ENCODE results near the gene BABAM1.

DNA sequence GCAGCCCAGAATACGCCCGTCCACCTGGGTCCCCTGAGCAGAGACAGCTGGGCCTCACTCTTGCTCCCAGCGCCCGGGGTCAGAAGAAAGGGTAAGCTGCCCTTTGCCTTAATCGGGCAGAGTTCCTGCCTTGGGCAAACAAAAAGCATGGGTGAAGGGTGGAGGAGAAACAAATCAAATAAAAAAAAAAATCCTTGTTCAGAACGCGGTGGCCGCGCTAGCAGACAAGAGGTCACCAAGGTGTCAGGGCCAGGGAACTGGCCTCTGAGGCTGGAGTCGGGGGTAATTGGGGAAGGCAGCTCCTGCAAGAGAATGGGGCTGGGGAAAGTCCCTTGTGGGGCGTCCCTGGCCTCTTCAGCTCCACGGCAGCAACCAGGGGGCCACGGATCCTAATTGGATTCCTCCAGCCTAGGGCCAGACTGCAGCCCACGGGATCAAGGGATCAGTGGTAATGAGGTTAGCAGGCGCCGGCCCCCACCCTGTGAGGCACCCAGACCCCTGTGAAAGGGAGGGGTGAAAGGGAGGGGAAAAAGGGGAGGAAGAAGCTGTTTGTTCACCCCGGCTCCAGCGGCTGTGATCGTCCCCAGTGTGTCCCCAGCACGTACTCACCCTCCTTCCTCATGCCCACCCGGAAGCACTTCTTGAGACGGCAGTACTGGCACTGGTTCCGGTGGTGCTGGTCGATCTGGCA, 27.0 kb upstream of the BABAM1 start:
- TF ChIP-seq, protein P1, sequence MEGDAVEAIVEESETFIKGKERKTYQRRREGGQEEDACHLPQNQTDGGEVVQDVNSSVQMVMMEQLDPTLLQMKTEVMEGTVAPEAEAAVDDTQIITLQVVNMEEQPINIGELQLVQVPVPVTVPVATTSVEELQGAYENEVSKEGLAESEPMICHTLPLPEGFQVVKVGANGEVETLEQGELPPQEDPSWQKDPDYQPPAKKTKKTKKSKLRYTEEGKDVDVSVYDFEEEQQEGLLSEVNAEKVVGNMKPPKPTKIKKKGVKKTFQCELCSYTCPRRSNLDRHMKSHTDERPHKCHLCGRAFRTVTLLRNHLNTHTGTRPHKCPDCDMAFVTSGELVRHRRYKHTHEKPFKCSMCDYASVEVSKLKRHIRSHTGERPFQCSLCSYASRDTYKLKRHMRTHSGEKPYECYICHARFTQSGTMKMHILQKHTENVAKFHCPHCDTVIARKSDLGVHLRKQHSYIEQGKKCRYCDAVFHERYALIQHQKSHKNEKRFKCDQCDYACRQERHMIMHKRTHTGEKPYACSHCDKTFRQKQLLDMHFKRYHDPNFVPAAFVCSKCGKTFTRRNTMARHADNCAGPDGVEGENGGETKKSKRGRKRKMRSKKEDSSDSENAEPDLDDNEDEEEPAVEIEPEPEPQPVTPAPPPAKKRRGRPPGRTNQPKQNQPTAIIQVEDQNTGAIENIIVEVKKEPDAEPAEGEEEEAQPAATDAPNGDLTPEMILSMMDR (IDR thresholded peaks at IDR 0.05 in 2 of 3, conservative IDR thresholded peaks at IDR 0.05 in 1 of 3; ENCODE audit: borderline replicate concordance in 1 of 3, insufficient read depth in 1 of 3, low read depth in 2 of 3, low read length in 2 of 3) = no peak
- TF ChIP-seq SP1 (IDR thresholded peaks at IDR 0.05; ENCODE audit: low read depth) = no peak
- TF ChIP-seq EZH2 (IDR thresholded peaks at IDR 0.05) = no peak
- TF ChIP-seq, protein P2, sequence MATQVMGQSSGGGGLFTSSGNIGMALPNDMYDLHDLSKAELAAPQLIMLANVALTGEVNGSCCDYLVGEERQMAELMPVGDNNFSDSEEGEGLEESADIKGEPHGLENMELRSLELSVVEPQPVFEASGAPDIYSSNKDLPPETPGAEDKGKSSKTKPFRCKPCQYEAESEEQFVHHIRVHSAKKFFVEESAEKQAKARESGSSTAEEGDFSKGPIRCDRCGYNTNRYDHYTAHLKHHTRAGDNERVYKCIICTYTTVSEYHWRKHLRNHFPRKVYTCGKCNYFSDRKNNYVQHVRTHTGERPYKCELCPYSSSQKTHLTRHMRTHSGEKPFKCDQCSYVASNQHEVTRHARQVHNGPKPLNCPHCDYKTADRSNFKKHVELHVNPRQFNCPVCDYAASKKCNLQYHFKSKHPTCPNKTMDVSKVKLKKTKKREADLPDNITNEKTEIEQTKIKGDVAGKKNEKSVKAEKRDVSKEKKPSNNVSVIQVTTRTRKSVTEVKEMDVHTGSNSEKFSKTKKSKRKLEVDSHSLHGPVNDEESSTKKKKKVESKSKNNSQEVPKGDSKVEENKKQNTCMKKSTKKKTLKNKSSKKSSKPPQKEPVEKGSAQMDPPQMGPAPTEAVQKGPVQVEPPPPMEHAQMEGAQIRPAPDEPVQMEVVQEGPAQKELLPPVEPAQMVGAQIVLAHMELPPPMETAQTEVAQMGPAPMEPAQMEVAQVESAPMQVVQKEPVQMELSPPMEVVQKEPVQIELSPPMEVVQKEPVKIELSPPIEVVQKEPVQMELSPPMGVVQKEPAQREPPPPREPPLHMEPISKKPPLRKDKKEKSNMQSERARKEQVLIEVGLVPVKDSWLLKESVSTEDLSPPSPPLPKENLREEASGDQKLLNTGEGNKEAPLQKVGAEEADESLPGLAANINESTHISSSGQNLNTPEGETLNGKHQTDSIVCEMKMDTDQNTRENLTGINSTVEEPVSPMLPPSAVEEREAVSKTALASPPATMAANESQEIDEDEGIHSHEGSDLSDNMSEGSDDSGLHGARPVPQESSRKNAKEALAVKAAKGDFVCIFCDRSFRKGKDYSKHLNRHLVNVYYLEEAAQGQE (IDR thresholded peaks at IDR 0.05; ENCODE audit: low read depth) = no peak
- TF ChIP-seq POLR2A (IDR thresholded peaks at IDR 0.05; ENCODE audit: borderline replicate concordance, extremely low read depth, insufficient read depth, insufficient read length) = no peak
- TF ChIP-seq JUND (IDR thresholded peaks at IDR 0.05) = no peak
- no peak for TF ChIP-seq EGR1 (IDR thresholded peaks at IDR 0.05; ENCODE audit: low read depth)
- TF ChIP-seq EZH2phosphoT487 (IDR thresholded peaks at IDR 0.05; ENCODE audit: borderline replicate concordance) = no peak
- no peak for TF ChIP-seq YY1 (IDR thresholded peaks at IDR 0.05; ENCODE audit: extremely low read depth, insufficient replicate concordance, low read depth, low read length)
